Kidney (tissue), 14 donors: ENCODE data around the gene TAS2R42. TPM values are rescaled to one million over a fixed set of nuclear protein-coding genes. Genes with fewer than 3 reads are reported as not detected.

Source experiments
- DNase-seq, 5 donors: peaks; one replicate each; pipeline ENCODE4 v3.0.0-alpha.2; 2013 to 2020
- FAIRE-seq: peaks from 2 replicates; lab custom pipeline; 2012; peaks lifted over from hg19 to GRCh38; lab: Jason Lieb, UNC
- H3K27ac ChIP-seq, 2 donors: one replicate each; pipeline ENCODE4 v1.7.0; 2013; ENCODE audit warnings: low read depth in 2 of 2, low read length in 2 of 2, inconsistent platforms in 1 of 2
- H3K27me3 ChIP-seq: one replicate; pipeline ENCODE4 v1.7.1; 2013; ENCODE audit warnings: low read length, inconsistent platforms; ENCODE audit not compliant: control insufficient read depth, insufficient read depth
- H3K36me3 ChIP-seq, 3 donors: one replicate each; pipeline versions ENCODE4 v1.7.0 to v1.7.1; 2013; ENCODE audit warnings: low read length in 3 of 3, control low read depth in 1 of 3, inconsistent platforms in 1 of 3; ENCODE audit not compliant: insufficient read depth in 3 of 3, control insufficient read depth in 2 of 3
- H3K4me1 ChIP-seq, 3 donors: one replicate each; pipeline versions ENCODE4 v1.7.0 to v1.7.1; 2013; ENCODE audit warnings: low read length in 3 of 3, inconsistent platforms in 1 of 3, low read depth in 1 of 3; ENCODE audit not compliant: control insufficient read depth in 2 of 3, insufficient read depth in 2 of 3
- H3K4me3 ChIP-seq, 3 donors: one replicate each; pipeline versions ENCODE4 v1.7.0 to v1.8.1; 2013; ENCODE audit warnings: low read length in 3 of 3, control low read depth in 1 of 3, inconsistent platforms in 1 of 3
- H3K9ac ChIP-seq, 3 donors: one replicate each; pipeline versions ENCODE4 v1.7.0 to v1.7.1; 2013; ENCODE audit warnings: low read length in 3 of 3, control low read depth in 1 of 3, inconsistent platforms in 1 of 3
- H3K9me3 ChIP-seq, 3 donors: one replicate each; pipeline versions ENCODE4 v1.7.0 to v1.7.1; 2013; ENCODE audit warnings: low read length in 3 of 3, control low read depth in 1 of 3, inconsistent platforms in 1 of 3; ENCODE audit not compliant: control insufficient read depth in 2 of 3, insufficient read depth in 1 of 3
- CTCF ChIP-seq: IDR thresholded peaks from 3 replicates; pipeline ENCODE4 v1.5.1; 2012; ENCODE audit warnings: mild to moderate bottlenecking, moderate library complexity, borderline replicate concordance; ENCODE audit not compliant: insufficient read depth; ENCODE audit errors: extremely low read depth
- intact Hi-C: fragments of 100-400 bp; cut with DNase I; formaldehyde crosslinking; loops from one replicate; pipeline ENCODE4 v1.11.1; 2022
- polyA plus RNA-seq: library from polyadenylated mRNA; stranded (reverse); fragments of 350-450 nt; fragmentation: Illumina TruSeq; extraction: RNeasy Lipid Tissue Mini Kit (QIAGEN cat#74804); gene quantifications from one replicate; pipeline ENCODE4 v1.2.3, GENCODE V29; 2014; ENCODE audit warnings: low read depth, low replicate concordance; ENCODE audit not compliant: insufficient read depth
- total RNA-seq: library from RNA; stranded (reverse); fragmentation: NEBNext Ultra II Directional; extraction: Animal tissue kit (Norgen Biotek cat#: 25700); gene quantifications from one replicate; pipeline ENCODE4 v1.2.1, GENCODE V29; 2021
- donor health status: control.
- donor health status: control.
- donor health status: control.
- donor health status: control.
- donor health status: control.
- donor health status: DM: yes; HTN: yes; CAD: no.
- donor health status: Normal renal cell carcinoma (clear cell type).

The TAS2R42 gene
- total and polyA plus RNA-seq, 2 donors from 2014 or later: not detected

DNA sequence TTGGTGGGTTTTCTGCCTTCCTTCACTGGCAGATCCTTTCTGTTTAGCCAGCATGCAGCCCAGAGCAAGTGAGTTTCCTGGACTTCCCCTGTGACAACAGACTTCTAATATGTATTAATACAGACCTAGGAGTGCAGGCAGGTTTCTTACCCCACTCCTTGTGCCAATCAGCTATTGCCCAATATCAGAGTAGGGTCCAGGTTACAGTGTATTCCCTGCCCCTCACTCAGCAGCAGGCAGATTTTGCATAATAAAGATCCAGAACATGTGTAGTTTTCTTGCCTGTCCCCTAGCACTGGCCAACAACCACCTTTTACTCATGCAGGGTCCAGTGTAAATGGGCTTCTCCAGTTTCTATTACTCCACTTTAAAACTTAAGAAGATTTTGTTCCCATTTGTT lies 20.4 kb downstream of the TAS2R42 start:
- peaks cover 3 to 10% (median 4%) of the 10 kb centered on the region in 3 donors for H3K4me1 ChIP-seq
- no peak overlapping the region for H3K9ac ChIP-seq
- no peak for FAIRE-seq
- H3K27me3 ChIP-seq: no peaks in the 10 kb centered on the region
- DNase-seq: no peak
- H3K4me3 ChIP-seq: no peak overlapping the region
- peaks cover 0 to 7% (median 0%) of the 10 kb centered on the region in 3 donors for H3K36me3 ChIP-seq
- TF ChIP-seq CTCF: no peak
- no peaks in the 10 kb centered on the region for H3K9me3 ChIP-seq
- H3K27ac ChIP-seq: no peak overlapping the region
- intact Hi-C loops: no loop called here

GRCh38 chr12:11164384-11164783 lies 22.4 kb downstream of the TAS2R42 start:
- no peak for FAIRE-seq
- no peak for DNase-seq
- intact Hi-C loops: no loop called here
- Histone ChIP-seq H3K27ac (no peak overlapping the region), H3K27me3 (no peaks in the 10 kb centered on the region), H3K9me3 (no peaks in the 10 kb centered on the region), H3K4me1 (peaks cover 0 to 3% (median 0%) of the 10 kb centered on the region in 3 donors), H3K9ac (no peak overlapping the region), H3K36me3 (peaks cover 0 to 7% (median 0%) of the 10 kb centered on the region in 3 donors), H3K4me3 (no peak overlapping the region)
- no peak for TF ChIP-seq CTCF

- Histone ChIP-seq H3K4me1 (no peaks in the 10 kb centered on the region), H3K9ac (no peak overlapping the region), H3K27me3 (no peaks in the 10 kb centered on the region), H3K9me3 (no peaks in the 10 kb centered on the region), H3K27ac (no peak overlapping the region), H3K36me3 (peaks cover 0 to 7% (median 0%) of the 10 kb centered on the region in 3 donors), H3K4me3 (no peak overlapping the region)
- TF ChIP-seq CTCF: no peak
- DNase-seq (no peak), FAIRE-seq (no peak)
- intact Hi-C loops: no loop called here
Observed at GRCh38 chr12:11162502-11162901, 24.2 kb downstream of the TAS2R42 start.

- Histone ChIP-seq H3K36me3 (no peaks in the 10 kb centered on the region), H3K4me1 (no peaks in the 10 kb centered on the region), H3K27ac (no peak overlapping the region), H3K9ac (no peak overlapping the region), H3K4me3 (no peak overlapping the region), H3K27me3 (no peaks in the 10 kb centered on the region), H3K9me3 (no peaks in the 10 kb centered on the region)
- no peak for FAIRE-seq
- TF ChIP-seq CTCF: no peak
- DNase-seq: no peak
- intact Hi-C loops: no loop called here
Observed at GRCh38 chr12:11158885-11159444, 27.8 kb downstream of the TAS2R42 start.
